NAMALWA (cell line): Measurements from ENCODE around the gene EVI5.
"Not testable (repeated sequence)": the region's sequence is repeated elsewhere in the genome, so short reads cannot be mapped to it uniquely, and the experiment has no call there.

Source experiments
- DNase-seq: peaks from one replicate; pipeline ENCODE4 v3.0.0-alpha.2; 2015; ENCODE audit warnings: low spot score

The EVI5 gene

DNA sequence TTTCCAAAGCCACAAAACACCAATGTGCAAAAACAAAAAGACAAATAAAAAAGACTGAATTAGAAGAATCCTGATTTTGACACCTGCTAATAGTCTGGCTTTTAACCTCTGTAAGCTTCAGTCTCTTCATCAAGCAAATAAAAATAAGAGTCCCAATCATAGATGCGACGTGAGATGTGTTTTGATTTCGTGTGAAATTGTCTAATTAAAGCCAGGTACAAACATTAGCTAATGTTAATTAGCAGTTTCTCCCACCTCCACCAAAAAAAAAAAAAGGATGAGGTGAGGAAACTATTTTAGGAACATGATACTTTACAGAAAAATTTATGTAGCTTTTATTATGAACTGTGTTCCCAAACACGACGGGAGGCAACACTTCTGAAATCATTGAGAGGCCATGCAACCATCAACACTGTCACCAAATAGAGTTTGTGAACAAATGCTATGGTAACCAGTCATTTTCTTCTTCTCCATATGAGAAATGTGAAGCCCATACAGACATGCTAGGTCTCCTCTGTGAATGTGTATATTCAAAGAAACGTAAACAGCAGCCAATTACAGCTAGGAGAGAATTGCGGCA, 6.7 kb upstream of the EVI5 start:
- no peak for DNase-seq

DNA sequence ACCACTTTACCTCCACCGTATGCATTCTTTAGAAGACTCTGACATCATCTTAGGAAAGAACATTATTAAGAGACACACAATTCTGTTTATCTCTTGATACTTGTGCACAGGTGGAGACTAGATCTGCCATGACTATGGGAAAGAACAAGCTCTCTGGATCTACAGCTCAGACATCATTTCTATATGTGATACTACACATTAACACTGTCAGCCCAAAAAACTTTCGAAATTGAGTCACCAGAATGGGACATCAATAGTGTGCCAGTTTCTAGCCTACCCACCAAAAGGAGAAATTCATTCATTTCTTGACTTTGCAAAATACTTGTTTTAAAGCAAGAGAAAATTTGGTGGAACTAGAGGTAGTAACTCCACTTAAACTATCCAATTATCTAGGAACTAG, 6.0 kb upstream of the EVI5 start:
- DNase-seq: no peak

DNA sequence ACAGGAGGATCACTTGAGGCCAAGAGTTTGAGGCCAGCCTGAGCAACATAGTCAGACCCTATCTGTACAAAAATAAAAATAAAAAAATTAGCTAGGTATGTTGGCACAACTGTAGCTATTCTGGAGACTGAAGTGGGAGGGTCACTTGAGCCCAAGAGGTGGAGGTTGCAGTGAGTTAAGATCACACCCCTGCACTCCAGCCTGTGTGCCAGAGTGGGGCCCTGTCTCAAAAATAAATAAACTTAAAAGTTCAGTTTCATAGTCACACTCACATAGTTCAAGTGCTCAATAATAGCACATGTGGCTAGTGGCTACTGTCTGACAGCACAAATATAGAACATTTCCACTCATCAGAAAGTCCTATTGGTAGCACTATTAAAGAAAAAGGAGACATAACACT, 5.2 kb upstream of the EVI5 start:
- DNase-seq: no peak

DNA sequence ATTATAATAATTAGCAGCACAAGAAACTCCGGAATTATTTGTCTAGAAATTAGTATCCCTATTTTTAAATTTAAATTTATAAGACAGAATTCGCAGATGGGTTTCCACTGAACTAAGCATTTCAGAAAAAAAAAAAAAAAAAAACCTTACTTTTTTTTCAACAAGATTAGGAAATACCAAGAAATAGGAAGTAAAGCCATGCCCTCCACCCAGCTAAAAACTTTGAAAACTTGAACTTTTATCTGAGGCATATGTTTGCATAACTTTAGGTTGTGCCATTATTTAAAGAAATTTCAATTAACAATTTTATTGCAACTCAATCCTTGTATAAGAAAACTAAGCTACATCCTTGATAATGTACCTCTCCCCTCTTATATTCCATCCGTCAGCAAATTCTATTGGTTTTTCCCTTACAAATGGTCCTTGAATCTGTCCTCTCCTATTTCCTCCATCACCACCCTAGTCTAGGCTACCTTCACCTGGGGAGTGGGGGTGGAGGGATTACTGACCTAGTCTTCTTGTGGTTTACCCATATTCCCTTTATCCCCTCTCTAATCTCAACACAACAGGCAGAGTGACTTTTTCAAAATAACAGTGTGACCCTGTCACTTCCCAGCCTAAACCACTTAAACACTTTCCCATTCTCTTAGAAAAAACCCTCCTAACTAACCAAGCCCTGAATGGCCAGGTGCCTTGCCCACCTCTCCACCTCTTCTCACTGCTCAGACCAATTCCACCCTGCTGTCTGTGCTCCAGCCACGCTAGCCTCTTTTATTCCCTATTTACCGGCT, 1.4 kb upstream of the EVI5 start:
- DNase-seq: no peak

DNA sequence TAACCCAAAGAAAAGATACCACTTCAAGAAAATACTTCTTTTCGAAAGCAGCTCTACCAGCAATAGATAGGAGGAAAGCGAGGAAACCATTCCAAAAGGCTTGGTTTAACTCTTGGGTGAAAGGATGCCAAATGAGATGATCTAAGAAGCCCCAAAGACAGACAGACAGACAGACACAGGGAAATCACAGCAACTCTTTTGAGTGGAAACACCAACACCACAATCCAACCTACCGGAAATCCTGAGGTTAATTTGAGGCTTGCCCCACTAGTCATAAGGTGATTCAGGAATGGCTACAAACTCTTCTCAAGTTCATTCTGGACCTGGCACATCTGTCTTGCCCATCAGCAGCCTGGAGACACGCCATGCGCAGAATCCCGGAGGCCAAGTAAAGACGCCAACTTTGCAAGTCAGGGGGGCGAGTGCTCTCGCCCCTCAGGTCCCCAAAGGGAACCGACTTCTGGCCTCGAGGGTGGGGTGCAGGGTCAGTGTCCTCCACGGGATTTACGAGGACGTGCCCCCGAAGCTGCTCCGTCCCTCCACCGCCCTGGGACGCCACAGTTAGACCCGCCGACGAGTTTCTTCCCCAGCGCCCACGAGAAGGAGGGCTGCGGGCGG, 778 bp downstream of the EVI5 start:
- peak; percentile 53 for DNase-seq

DNA sequence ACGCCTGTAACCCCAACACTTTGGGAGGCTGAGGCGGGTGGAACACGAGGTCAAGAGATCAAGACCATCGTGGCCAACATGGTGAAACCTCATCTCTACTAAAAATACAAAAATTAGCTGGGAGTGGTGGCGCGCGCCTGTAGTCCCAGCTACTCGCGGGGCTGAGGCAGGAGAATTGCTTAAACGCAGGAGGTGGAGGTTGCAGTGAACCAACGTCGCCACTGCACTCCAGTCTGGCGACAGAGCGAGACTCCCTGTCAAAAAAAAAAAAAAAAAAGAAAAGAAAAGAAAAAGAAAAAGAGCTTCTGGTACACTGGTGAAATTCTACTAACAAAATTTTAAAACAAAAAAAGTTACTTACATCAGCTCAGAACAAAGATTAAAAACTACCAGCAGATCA, 1.4 kb downstream of the EVI5 start:
- peak; percentile 32 for DNase-seq

DNA sequence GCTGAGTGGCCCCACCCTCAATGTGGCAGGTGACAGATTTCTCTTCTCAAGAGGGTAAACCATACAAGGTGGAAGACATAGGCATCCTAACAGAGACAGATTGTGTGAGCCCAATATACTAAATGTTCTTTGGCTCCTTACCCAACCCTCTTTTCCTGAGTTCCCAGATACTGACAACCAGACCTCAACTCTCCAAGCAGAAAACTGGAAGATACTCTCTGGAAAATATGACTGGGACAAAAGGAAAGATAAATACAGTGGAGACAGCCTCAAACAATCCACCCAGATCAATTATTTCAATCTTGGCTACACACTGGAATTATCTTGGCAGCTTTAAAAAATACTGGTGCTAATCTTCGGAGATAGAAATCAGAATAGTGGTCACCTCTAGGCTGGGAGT, 6.5 kb downstream of the EVI5 start:
- DNase-seq: no peak

DNA sequence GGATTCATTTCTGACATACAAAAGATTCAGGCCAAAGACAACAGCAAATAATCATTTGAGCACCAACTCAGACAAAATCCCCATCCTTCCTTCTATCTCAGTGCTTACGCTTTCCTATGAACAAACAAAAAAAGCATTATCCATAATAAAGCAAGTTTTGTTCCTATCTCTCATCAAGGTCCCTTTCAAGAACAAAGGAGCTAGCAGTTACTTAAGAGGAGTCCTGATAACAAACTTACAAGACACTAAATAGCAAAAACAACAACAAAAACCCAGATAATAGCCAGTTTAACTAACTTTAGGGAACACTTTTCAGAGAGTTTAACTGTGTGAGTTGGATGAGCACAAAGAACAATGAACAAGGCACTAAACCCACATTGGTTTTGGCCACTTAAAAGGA, 10.5 kb downstream of the EVI5 start:
- DNase-seq: no peak

DNA sequence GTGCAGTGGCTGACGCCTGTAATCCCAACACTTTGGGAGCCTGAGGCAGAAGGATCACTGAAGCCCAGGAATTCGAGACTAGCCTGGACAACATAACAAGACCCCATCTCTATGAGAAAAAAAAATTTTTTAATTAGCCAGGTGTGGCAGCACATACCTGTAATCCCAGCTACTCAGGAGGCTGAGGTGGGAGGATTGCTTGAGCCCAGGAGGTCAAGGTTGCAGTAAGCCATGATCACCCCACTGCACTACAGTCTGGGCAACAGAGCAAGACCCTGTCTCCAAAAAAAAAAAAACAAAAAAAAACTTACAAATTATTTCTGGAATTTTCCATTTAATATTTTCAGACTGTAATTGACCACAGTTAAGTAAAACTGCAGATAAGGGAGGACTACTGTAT, 11.2 kb downstream of the EVI5 start:
- DNase-seq: not testable (repeated sequence)

DNA sequence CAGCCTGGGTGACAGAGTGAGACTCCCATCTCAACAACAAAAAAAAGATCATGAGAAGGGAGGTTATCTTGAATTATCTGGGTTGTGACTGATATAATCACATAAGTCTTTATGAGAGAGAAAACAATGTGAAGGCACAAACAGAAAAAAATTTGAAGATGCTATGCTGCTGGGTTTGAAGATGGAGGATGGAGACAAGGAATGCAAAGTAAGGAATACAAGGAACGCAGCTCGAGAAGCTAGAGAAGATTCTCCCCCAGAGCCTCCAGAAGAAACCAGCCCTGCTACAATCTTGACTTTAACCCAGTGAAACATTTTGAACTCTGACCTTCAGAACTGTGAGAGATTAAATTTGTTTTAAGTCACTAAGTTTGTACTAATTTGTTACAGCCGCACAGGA, 15.1 kb downstream of the EVI5 start:
- DNase-seq: no peak

DNA sequence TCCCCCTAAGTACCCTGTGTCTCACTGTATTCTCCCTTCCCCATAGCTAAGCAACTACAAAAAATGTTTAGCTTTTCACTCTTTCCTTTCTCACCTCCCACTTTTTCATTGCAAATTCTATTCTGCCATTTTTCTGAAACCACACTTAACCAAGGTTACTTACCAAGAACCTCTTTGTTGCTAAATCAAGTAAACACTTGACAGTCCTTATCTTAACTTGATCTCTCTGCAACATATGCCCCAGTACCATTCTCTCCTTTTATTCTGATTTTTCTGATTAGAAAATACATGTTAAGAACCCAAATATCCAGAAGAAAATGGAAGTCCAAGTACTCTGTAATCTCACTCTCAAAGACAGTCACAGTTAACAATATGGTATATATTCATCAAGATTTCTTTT, 16.0 kb downstream of the EVI5 start:
- DNase-seq: no peak

DNA sequence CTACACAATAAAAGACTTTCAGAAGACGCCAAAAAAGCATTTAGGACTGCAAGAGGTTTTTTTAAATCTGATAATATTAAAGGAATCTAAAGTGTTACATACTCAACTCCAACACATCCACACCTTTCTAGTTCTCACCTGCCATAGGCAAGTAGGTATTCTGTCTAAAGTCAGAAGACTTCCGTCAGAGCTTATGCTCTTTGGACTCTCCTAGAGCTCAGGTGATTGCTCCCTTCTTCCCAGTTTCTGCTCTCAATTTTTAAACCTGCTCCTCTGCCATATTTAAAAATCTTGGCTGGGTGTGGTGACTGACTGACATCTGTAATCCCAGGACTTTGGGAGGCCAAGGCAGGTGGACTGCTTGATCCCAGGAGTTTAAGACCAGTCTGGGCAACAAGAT, 16.6 kb downstream of the EVI5 start:
- DNase-seq: no peak

DNA sequence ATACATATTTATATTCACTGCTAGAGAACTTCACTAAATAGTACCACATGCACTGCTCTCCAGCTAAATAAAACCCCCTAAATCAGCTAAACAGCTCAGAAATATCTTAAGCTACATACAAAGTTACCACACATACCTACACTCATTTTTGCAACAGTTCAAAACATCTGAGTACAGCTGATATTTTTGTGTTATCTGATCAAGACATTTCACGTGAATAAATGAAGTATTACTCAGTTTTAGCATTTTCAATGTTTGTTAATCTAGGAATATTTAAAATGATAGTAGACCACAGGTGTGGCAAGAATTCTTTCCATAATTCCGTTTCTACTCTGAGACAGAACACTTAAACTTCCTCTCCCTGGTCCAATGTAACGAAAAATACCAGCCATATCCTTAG, 20.8 kb downstream of the EVI5 start:
- no peak for DNase-seq

DNA sequence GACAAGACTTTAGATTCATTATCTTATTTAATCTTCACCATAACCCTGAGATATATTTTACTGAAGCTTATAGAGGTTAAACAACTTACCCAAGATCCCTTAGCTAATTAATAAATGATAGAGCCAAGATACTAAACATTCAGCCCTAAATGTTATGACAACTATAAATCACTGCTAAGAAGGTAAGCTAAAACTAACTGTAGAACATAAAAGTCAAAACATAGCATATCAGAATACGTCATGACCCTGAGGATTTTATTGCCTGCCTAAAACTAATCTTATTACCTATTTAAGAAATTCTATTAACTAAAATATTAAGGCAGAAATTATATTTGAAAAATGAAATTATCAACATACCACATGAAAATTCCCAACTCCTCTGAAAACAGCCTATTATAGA, 22.6 kb downstream of the EVI5 start:
- DNase-seq: no peak

DNA sequence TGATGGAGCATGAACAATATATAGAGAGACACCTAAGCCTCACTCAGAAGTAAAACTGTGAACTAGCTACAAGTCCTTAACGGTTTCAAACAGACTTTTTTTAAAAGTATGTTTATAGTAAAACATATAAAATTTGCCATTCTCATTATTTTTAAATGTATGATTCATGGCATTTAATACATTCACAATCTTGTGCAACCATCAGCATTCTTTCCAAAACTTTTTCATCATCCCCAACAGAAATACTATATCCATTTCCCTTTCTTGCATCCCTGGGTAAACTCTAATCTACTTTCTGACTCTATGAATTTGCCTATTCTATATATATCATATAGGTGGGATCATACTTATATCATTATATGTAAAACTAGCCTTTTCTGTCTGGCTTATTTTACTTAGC, 25.5 kb downstream of the EVI5 start:
- no peak for DNase-seq

DNA sequence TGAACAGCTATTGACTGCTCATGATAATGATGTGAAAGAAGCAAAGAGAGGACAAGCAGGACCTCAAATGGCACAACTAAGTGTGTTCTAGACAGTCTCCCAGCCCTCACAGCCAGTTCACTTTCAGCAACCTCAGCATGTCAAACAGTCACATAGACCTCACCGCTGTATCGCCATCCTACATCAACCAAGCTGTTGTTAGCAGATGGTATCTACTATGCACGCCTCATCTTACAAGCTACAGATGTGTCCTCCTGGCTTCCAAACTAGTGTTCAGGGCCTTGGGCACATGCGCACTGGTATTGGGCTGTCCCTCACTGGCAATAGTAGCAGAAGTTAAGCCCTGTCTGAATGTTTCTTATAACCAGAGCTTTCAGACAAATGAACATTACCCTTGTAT, 28.4 kb downstream of the EVI5 start:
- no peak for DNase-seq

DNA sequence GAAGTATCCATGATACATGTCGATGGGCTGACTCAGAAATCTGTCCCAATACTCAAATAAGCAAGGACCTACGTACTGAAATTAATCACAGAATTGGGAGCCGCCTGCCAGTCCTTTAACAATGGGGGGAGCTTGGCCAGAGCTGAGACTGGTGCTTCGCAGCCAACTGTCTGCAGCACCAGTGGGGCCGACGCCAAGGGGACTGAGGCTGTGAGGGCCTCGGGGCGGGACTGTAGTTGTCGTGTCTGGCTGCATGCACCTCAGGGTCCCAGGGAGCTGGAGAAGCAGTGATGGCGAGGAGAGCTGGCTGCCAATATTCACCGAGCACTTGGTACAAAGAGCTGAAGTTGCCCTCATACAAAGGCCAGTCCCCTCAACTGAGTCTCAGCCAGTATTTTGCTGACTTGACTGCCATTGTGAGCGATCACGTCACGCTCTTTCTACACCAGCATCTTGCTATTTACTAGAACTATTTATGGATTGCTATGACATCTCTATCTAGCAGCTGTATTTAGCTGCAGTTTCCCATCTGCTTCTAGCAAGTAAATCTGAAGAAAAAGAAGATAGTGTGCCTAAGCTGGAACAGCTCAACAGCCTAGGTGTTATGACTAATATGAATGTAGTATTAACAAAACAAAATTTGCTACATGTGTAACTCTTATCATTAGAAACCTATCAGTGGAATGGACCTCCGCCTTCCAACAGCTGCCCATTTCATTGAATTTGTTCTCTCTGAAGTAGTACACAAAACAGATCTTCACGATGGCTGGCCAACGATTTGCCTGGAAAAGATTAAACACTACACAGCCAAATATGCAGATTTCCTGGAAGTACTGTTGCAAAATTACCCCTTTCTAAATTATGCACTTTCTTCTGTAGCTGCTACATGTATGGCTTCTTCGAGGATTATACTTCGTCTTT, 29.1 kb downstream of the EVI5 start:
- DNase-seq: no peak

DNA sequence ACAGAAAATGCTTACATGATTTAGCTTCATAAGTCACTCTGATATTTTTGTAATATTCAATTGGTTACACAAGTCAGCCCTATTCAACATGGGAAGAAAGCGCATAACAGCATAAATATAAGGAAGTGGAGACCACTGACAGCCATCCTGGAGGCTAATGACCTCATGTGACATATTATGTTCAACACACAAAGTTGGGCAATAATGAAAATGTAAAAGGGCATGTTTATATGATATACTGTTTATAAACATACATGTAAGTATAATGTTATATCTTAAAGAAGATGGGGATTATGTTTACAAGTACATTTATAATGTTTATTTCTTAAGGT, 30.2 kb downstream of the EVI5 start:
- no peak for DNase-seq

DNA sequence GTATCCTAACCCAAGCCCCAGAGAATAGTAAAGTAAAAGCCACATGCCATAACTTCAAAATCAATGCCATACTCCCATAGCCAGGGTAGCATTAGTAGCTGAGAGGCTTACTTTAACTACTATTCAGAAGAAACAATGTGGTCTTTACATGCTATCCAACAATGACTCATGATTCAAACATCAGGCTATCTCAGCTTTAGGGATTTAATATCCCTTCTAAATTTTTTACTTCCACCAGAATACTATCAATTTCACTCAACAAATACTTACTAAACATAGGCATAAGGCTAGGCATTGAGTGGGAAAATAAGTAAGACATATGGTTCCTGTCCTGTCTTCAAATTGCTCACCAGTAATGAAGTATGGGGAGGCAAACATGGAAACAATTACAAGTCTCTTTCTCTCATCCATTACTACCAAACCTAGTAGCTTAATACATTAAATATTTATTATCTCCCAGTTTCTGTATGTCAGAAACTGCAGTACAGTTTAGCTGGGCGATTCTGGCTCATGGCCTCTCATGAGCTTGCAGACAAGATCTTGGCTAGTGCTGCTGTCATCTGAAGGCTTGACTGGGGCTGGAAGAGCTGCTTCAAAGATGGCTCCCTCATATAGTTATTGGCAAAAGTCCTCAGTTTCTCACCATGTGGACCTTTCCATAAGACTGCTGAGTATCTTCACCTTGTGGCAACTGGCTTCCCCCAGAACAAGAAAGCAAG, 30.7 kb downstream of the EVI5 start:
- no peak for DNase-seq

DNA sequence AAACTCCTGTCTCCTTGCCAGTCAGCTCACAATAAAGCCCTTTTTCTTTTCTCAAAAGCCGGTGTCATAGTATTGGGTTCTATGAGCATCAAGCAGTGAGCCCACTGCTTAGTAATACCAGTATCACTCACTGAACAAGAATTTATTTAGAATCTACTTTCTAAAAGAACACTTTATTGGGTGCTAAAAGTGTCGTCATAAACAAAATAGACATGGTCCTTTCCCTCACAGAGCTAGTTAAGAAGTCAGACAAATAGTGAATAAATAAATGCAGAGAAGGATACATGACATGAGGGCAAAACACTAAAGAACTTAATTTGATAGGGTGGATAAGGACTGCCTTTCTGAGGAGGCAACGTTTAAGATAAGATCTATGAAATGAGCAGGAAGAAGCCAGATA, 32.2 kb downstream of the EVI5 start:
- no peak for DNase-seq

DNA sequence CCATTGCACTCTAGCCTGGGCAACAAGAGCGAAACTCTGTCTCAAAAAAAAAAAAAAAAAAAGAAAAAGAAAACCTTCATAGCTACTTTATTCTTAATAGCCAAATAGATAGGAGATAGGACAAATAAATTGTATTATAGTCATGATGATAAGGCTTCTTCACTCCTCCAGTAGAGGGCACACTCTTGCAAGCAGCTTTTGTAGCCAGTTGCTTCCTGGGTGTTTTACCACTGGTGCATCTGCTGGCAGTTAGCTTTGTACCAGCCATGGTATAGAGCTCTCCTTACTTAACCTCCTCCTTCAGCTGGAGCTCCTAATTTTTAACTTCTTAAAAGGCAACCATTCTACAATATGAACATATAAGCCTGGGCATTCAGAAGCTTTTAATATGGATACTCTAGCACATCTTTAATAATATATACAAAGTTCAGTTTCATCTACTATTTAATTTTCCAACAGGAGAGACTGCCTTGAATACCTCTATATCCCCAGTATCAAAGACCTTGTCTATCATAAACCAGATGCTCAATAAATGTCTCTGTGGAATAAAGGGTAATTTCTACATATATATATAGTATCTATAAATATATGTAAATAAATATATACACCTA, 35.8 kb downstream of the EVI5 start:
- DNase-seq: peak; percentile 80

DNA sequence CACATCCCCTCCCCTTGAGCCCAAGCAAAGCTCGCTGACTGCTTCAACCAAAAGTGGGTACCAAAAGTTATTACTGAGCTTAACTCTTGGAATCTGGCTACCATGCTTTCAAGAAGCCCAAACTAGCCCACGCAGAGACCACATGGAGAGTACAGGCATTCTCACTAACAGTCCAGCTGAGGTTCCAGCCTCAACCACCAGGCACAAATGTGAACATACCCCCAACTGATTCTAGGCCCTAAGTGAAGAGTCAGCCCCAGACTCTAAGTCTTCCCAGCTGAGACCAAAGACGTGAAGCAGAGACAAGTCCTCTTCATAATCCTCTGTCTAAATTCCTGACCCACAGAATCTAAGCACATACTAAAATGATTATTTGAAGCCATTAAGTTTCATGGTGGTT, 36.8 kb downstream of the EVI5 start:
- DNase-seq: no peak
